Neuronal stem cell (in vitro differentiated cells): Measurements from ENCODE around the gene PCBP3.
A peak's percentile ranks its signal among the peaks of the same experiment; 100 is the strongest.

Source experiments
- DNase-seq: peaks from one replicate; pipeline ENCODE4 v3.0.0-alpha.2; 2013; ENCODE audit warnings: low spot score
- H2AFZ ChIP-seq: one replicate; pipeline ENCODE4 v1.6.1; 2013; ENCODE audit warnings: mild to moderate bottlenecking, low read length, inconsistent platforms
- H2AK5ac ChIP-seq: 2 replicates; pipeline ENCODE4 v1.6.1; 2013; ENCODE audit warnings: low read depth, mild to moderate bottlenecking, inconsistent platforms, low read length, moderate library complexity, mixed read lengths
- H2BK120ac ChIP-seq: 2 replicates; pipeline ENCODE4 v1.6.1; 2013; ENCODE audit warnings: low read depth, mild to moderate bottlenecking, inconsistent platforms, low read length, moderate library complexity, mixed read lengths
- H2BK12ac ChIP-seq: one replicate; pipeline ENCODE4 v1.6.1; 2013; ENCODE audit warnings: low read length, inconsistent platforms
- H2BK15ac ChIP-seq: 2 replicates; pipeline ENCODE4 v1.6.1; 2013; ENCODE audit warnings: mild to moderate bottlenecking, low read length, inconsistent platforms, mixed read lengths
- H2BK5ac ChIP-seq: one replicate; pipeline ENCODE4 v1.6.1; 2013; ENCODE audit warnings: inconsistent platforms, mild to moderate bottlenecking, low read length, moderate library complexity
- H3K14ac ChIP-seq: one replicate; pipeline ENCODE4 v1.6.1; 2013; ENCODE audit warnings: low read length, inconsistent platforms
- H3K18ac ChIP-seq: 2 replicates; pipeline ENCODE4 v1.6.1; 2013; ENCODE audit warnings: low read length, inconsistent platforms
- H3K23ac ChIP-seq: 2 replicates; pipeline ENCODE4 v1.6.1; 2013; ENCODE audit warnings: low read depth, mild to moderate bottlenecking, mixed read lengths, low read length, inconsistent platforms; ENCODE audit not compliant: poor library complexity
- H3K27ac ChIP-seq: replicated peaks from 3 replicates; pipeline ENCODE4 v1.5.1; 2013; ENCODE audit warnings: low read length, inconsistent platforms
- H3K27me3 ChIP-seq, 3 experiments: 2 replicates each; pipeline ENCODE4 v1.6.1; 2013; ENCODE audit warnings: low read length in 3 of 3, mild to moderate bottlenecking in 2 of 3, inconsistent platforms in 1 of 3, low read depth in 1 of 3, mixed read lengths in 1 of 3, moderate library complexity in 1 of 3; ENCODE audit not compliant: control insufficient read depth in 3 of 3, insufficient read depth in 3 of 3
- H3K36me3 ChIP-seq, 2 donors: replicated peaks in 1 of 2; 2 replicates each; pipeline ENCODE4 v1.6.1; 2013; ENCODE audit warnings: low read length in 2 of 2; ENCODE audit not compliant: control insufficient read depth in 2 of 2, insufficient read depth in 2 of 2
- H3K4ac ChIP-seq: 2 replicates; pipeline ENCODE4 v1.6.1; 2013; ENCODE audit warnings: inconsistent platforms, mild to moderate bottlenecking, low read length, moderate library complexity
- H3K4me1 ChIP-seq, 2 donors: 1 replicate in 1 of 2; 2 replicates in 1 of 2; pipeline ENCODE4 v1.6.1; 2013; ENCODE audit warnings: low read length in 2 of 2, low read depth in 1 of 2; ENCODE audit not compliant: control insufficient read depth in 2 of 2, insufficient read depth in 1 of 2
- H3K4me2 ChIP-seq: one replicate; pipeline ENCODE4 v1.6.1; 2013; ENCODE audit warnings: mild to moderate bottlenecking, low read length, inconsistent platforms; ENCODE audit not compliant: insufficient read depth, poor library complexity, severe bottlenecking
- H3K4me3 ChIP-seq, 2 donors: 2 replicates each; pipeline ENCODE4 v1.5.1; 2013; ENCODE audit warnings: low read length in 2 of 2, mild to moderate bottlenecking in 2 of 2, inconsistent platforms in 1 of 2, moderate library complexity in 1 of 2
- H3K79me1 ChIP-seq: one replicate; pipeline ENCODE4 v1.6.1; 2013; ENCODE audit warnings: low read depth, mild to moderate bottlenecking, inconsistent platforms, low read length, moderate library complexity
- H3K9ac ChIP-seq: one replicate; pipeline ENCODE4 v1.6.1; 2013; ENCODE audit warnings: mild to moderate bottlenecking, low read depth, low read length, inconsistent platforms; ENCODE audit not compliant: poor library complexity
- H3K9me3 ChIP-seq, 2 donors: replicated peaks in 1 of 2; 2 replicates each; pipeline versions ENCODE3 to v1.6.1; 2013; ENCODE audit warnings: low read length in 2 of 2, mild to moderate bottlenecking in 2 of 2, inconsistent platforms in 1 of 2, low read depth in 1 of 2, mixed read lengths in 1 of 2, moderate library complexity in 1 of 2; ENCODE audit not compliant: control insufficient read depth in 2 of 2, insufficient read depth in 1 of 2
- H4K8ac ChIP-seq: one replicate; pipeline ENCODE4 v1.6.1; 2013; ENCODE audit warnings: low read depth, mild to moderate bottlenecking, inconsistent platforms, low read length, moderate library complexity
- H4K91ac ChIP-seq: one replicate; pipeline ENCODE4 v1.6.1; 2013; ENCODE audit warnings: low read length, low read depth, mild to moderate bottlenecking, inconsistent platforms; ENCODE audit not compliant: poor library complexity
- WGBS, 2 donors: extraction: QIAGEN DNeasy Blood & Tissue Kit; methylation state at CpG; one replicate each; pipeline ENCODE4 v1.1.7; 2013; ENCODE audit warnings: missing lambda C conversion rate in 2 of 2, mixed read lengths in 1 of 2; ENCODE audit not compliant: insufficient read length in 2 of 2, insufficient replicate concordance in 1 of 2; ENCODE audit errors: extremely low coverage in 2 of 2; 5-methylcytosine and 5-hydroxymethylcytosine counted together

PCBP3 gene

DNA sequence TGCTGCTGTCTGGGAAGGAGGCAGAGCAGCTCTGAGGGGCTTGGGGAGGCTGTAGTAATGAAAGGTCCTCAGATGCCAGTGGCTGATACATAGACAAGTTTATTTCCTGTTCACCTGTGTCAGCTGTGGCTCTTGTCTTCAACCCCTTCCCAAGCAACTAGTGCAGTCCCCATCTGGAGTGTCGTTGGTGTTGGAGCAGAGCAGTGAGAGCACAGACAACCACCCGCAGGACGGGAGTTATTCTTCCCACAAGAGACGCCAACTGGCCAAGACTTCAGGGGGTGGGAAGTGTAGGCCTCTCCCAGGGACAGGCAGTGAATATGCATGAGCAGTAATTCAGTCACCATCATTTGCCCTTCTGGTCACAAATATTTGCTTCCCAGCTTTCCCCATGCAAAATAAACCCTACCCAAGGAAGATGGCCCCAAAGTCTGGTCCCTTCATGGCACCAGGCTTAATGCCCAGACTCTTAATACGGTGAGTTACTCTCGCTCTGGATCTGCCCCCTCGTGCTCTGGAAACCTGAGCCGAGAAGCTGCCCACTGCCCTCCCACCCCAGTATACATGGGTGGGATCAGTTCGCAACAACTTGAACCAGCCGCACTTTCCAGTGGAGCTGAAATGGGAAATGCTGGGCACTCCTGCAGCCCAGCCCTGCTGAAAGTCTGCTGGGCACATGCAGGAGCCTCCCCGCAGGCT lies 184.5 kb downstream of the PCBP3 start:
- H3K4me2 ChIP-seq: no peak overlapping the region
- H3K9ac ChIP-seq: no peak overlapping the region
- peaks cover 3% of the 10 kb centered on the region in 2 donors for H3K4me1 ChIP-seq
- H4K91ac ChIP-seq: no peak overlapping the region
- H2AFZ ChIP-seq: no peak overlapping the region
- no peak overlapping the region for H2BK120ac ChIP-seq
- H2BK5ac ChIP-seq: no peak overlapping the region
- WGBS, 2 donors: no CpG with 5 or more reads among the region's 11 CpGs
- H3K79me1 ChIP-seq: no peaks in the 10 kb centered on the region
- H3K4me3 ChIP-seq: no peak overlapping the region
- peak overlapping the region; percentile 34 for H3K23ac ChIP-seq
- no peaks in the 10 kb centered on the region for H3K36me3 ChIP-seq
- peak overlapping the region; percentile 44 for H3K18ac ChIP-seq
- no peak overlapping the region for H2AK5ac ChIP-seq
- no peak overlapping the region for H2BK12ac ChIP-seq
- H3K9me3 ChIP-seq: no peaks in the 10 kb centered on the region
- H4K8ac ChIP-seq: no peak overlapping the region
- H3K14ac ChIP-seq: no peak overlapping the region
- H2BK15ac ChIP-seq: no peak overlapping the region
- H3K27ac ChIP-seq: no peak overlapping the region
- no peak overlapping the region for H3K4ac ChIP-seq
- DNase-seq: no peak
- H3K27me3 ChIP-seq: peaks cover 0 to 28% (median 0%) of the 10 kb centered on the region in 3 experiments

DNA sequence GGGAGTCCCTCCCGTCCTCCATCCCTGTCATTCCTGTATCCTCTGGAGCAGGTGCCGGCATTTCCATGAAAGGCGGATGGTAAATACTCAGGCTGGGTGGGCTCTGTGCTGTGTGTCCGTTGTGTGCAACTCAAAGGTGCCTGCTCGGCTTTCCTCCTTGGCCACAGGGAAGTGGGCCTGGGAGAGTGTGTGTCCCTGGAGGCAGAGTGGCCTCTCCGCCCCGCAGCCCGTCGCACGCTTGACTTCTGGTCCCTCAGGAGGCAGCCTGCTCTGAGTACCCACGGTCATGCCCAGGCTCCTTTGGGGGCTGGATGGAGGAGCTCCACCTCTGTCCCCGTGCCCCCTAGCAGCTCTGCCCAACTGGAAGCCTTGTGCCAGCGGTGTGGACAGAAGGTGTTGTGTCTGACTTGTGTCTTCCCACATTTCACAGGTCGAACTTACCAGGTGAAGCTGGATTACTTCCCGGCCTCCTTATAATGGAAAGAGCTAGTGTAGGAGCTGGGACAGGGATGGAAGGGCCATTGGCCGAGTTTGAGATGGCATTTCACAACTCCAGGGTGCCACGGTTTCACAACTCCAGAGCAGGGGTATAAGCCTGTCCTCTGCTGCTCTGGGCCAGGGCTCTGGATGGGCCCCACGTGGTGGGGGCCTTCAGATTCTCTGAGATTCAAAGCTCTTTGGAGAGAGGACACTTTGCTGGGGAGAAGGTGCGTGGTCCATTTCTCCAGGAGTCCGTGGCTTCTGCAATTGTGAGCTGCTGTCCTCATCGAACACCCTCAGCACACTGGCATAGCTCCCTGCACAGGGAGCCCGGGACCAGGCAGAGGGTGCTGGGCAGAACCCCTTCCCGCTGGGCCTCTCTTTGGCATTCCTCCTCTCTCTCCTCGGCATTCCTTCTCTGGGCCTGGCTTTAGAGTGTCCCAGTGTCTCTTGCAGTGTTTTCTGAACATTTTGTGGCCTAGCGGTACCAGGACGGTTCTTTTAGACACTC lies 185.3 kb downstream of the PCBP3 start:
- Histone ChIP-seq H2BK120ac (no peak overlapping the region), H3K9me3 (no peaks in the 10 kb centered on the region), H3K9ac (no peak overlapping the region), H2AFZ (no peak overlapping the region), H3K27ac (no peak overlapping the region), H3K4me2 (no peak overlapping the region), H3K79me1 (no peaks in the 10 kb centered on the region), H3K23ac (no peak overlapping the region), H3K4ac (no peak overlapping the region), H4K8ac (no peak overlapping the region), H4K91ac (no peak overlapping the region), H3K27me3 (peaks cover 0 to 23% (median 0%) of the 10 kb centered on the region in 3 experiments), H3K18ac (peak overlapping the region; percentile 44), H2BK15ac (no peak overlapping the region), H3K4me1 (peaks cover 3% of the 10 kb centered on the region in 2 donors), H3K36me3 (no peaks in the 10 kb centered on the region), H3K14ac (no peak overlapping the region), H3K4me3 (no peak overlapping the region), H2BK5ac (no peak overlapping the region), H2AK5ac (no peak overlapping the region), H2BK12ac (no peak overlapping the region)
- no CpG with 5 or more reads among the region's 26 CpGs for WGBS, 2 donors
- DNase-seq: no peak

DNA sequence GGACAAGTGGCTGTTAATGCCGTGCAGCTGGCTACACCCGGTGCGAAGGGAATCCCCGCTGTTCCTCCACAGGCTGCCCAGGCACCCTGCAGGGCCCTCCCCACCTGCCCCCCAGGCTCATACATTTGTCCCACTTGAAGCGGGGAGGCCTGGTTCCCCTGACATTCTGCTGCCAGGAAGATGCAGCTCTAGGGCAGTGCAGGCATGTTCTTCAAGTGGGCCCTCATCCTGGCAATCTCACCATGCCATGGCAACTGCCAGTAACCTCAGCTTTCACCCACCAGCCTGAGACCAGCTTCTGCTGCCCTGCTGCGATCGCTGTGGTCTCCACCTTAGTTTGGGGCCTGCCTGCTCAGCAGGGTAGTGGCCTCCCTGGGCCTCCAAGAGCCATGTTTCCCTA lies 186.1 kb downstream of the PCBP3 start:
- Histone ChIP-seq H3K9ac (no peak overlapping the region), H3K14ac (peak overlapping the region; percentile 0), H2BK120ac (no peak overlapping the region), H4K8ac (no peak overlapping the region), H3K9me3 (no peaks in the 10 kb centered on the region), H2BK5ac (no peak overlapping the region), H2AFZ (no peak overlapping the region), H2BK15ac (no peak overlapping the region), H3K4ac (no peak overlapping the region), H3K27ac (no peak overlapping the region), H3K18ac (peak overlapping the region; percentile 25), H3K79me1 (no peaks in the 10 kb centered on the region), H3K4me3 (no peak overlapping the region), H4K91ac (no peak overlapping the region), H3K27me3 (peaks cover 0 to 15% (median 0%) of the 10 kb centered on the region in 3 experiments), H3K23ac (peak overlapping the region; percentile 6), H3K4me2 (no peak overlapping the region), H3K36me3 (no peaks in the 10 kb centered on the region), H2BK12ac (no peak overlapping the region), H3K4me1 (peaks cover 3% of the 10 kb centered on the region in 2 donors), H2AK5ac (no peak overlapping the region)
- WGBS, 2 donors: no CpG with 5 or more reads among the region's 7 CpGs
- no peak for DNase-seq

DNA sequence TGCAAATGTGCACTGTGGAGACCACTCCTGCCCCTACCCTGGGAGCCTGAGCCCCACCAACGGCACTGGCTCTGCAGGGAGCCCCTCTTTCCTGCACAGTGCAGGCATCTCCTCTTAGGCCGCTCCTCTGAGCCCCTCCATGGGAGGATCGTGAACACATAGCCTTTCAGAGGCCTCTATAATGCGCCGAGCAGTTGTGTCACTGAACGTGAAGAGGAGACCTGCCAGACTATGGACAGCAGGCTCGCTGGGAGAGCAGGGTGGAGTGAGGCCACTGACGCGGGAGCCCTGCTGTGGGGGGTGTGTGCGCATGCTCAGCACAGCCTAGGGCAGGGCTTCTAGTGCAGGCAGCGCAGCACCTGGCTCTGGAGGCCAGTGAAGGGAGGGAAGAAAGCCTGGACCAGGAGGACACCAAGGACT lies 186.7 kb downstream of the PCBP3 start:
- no peak for DNase-seq
- H3K4ac ChIP-seq: no peak overlapping the region
- WGBS, 2 donors: no CpG with 5 or more reads among the region's 11 CpGs
- no peak overlapping the region for H4K91ac ChIP-seq
- H3K36me3 ChIP-seq: no peaks in the 10 kb centered on the region
- H2BK15ac ChIP-seq: no peak overlapping the region
- no peak overlapping the region for H3K9ac ChIP-seq
- H3K14ac ChIP-seq: peak overlapping the region; percentile 0
- H3K4me1 ChIP-seq: peaks cover 3 to 4% of the 10 kb centered on the region in 2 donors
- H3K27me3 ChIP-seq: peaks cover 0 to 11% (median 0%) of the 10 kb centered on the region in 3 experiments
- H4K8ac ChIP-seq: no peak overlapping the region
- H2BK120ac ChIP-seq: no peak overlapping the region
- no peak overlapping the region for H2AK5ac ChIP-seq
- H3K27ac ChIP-seq: no peak overlapping the region
- H2BK12ac ChIP-seq: no peak overlapping the region
- no peak overlapping the region for H3K4me2 ChIP-seq
- H3K18ac ChIP-seq: peak overlapping the region; percentile 1
- H2BK5ac ChIP-seq: no peak overlapping the region
- no peak overlapping the region for H3K23ac ChIP-seq
- no peak overlapping the region for H3K4me3 ChIP-seq
- H2AFZ ChIP-seq: no peak overlapping the region
- no peaks in the 10 kb centered on the region for H3K9me3 ChIP-seq
- H3K79me1 ChIP-seq: no peaks in the 10 kb centered on the region
